Measurements from ENCODE around the gene IPPK.
A peak's percentile ranks its signal among the peaks of the same experiment; 100 is the strongest.
"Not testable (repeated sequence)": the region's sequence is repeated elsewhere in the genome, so short reads cannot be mapped to it uniquely, and the experiment has no call there.

IPPK gene

GRCh38 chr9:92632641-92633040 is 37.3 kb downstream of the IPPK start:
- H3K4me3 ChIP-seq (ENCODE audit: low read depth, low read length) = no peak overlapping the region

GRCh38 chr9:92631452-92632343 is 38.2 kb downstream of the IPPK start:
- H3K4me3 ChIP-seq (ENCODE audit: low read depth, low read length) = no peak overlapping the region
- in situ Hi-C loops (cut with HindIII; ENCODE audit: low sequenced_read_pairs) = no loop called here
- DNase-seq (ENCODE audit: low read depth, low spot score) = peak; percentile 22
- TF ChIP-seq, protein P1, sequence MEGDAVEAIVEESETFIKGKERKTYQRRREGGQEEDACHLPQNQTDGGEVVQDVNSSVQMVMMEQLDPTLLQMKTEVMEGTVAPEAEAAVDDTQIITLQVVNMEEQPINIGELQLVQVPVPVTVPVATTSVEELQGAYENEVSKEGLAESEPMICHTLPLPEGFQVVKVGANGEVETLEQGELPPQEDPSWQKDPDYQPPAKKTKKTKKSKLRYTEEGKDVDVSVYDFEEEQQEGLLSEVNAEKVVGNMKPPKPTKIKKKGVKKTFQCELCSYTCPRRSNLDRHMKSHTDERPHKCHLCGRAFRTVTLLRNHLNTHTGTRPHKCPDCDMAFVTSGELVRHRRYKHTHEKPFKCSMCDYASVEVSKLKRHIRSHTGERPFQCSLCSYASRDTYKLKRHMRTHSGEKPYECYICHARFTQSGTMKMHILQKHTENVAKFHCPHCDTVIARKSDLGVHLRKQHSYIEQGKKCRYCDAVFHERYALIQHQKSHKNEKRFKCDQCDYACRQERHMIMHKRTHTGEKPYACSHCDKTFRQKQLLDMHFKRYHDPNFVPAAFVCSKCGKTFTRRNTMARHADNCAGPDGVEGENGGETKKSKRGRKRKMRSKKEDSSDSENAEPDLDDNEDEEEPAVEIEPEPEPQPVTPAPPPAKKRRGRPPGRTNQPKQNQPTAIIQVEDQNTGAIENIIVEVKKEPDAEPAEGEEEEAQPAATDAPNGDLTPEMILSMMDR (IDR thresholded peaks at IDR 0.05; ENCODE audit: low read depth, low read length) = no peak

More at GRCh38 chr9:92632641-92633040, 37.3 kb downstream of the IPPK start:
- DNase-seq (ENCODE audit: low read depth, low spot score) = no peak
- TF ChIP-seq, protein P1 (IDR thresholded peaks at IDR 0.05; ENCODE audit: low read depth, low read length) = no peak
- in situ Hi-C loops (cut with HindIII; ENCODE audit: low sequenced_read_pairs) = no loop called here

GRCh38 chr9:92627651-92628050 is 42.3 kb downstream of the IPPK start:
- in situ Hi-C loops (cut with HindIII; ENCODE audit: low sequenced_read_pairs) = no loop called here
- H3K4me3 ChIP-seq (ENCODE audit: low read depth, low read length) = no peak overlapping the region
- no peak for DNase-seq (ENCODE audit: low read depth, low spot score)

DNA sequence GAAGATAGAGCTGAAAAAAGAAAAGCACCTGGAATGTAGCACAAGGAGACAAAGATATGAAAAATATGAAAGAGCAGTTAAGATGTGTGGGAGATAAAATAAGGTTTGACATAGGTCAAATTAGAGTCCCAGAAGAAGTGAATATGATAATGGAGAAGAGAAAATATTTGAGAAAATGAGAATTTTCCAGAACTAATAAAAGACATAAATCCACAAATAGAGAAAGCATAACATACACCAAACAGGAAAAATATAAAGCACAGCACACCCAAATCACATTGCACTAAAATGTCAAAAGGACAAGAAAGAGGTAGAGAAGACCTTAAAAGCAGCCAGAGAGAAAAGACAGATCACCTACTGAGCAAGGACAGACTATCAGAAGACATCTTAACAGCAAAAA is 43.4 kb downstream of the IPPK start:
- in situ Hi-C loops (cut with HindIII; ENCODE audit: low sequenced_read_pairs) = no loop called here
- DNase-seq (ENCODE audit: low read depth, low spot score) = no peak
- no peak overlapping the region for H3K4me3 ChIP-seq (ENCODE audit: low read depth, low read length)
- TF ChIP-seq, protein P1 (IDR thresholded peaks at IDR 0.05; ENCODE audit: low read depth, low read length) = no peak

More at GRCh38 chr9:92627651-92628050, 42.3 kb downstream of the IPPK start:
- TF ChIP-seq, protein P1 (IDR thresholded peaks at IDR 0.05; ENCODE audit: low read depth, low read length) = no peak

DNA sequence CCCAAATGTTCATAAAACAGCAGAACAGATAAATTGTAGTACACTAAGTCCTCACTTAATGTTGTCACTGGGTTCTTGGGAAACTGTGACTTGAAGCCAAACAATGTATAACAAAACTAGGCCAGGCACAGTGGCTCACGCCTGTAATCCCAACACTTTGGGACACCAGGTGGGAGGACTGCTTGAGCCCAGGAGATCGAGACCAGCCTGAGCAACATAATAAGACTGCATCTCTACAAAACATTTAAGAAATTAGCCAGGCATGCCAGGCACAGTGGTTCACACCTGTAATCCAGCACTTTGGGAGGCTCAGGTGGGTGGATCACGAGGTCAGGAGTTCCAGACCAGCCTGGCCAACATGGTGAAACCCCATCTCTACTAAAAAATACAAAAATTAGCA is 46.0 kb downstream of the IPPK start:
- in situ Hi-C loops (cut with HindIII; ENCODE audit: low sequenced_read_pairs); H3K4me3 ChIP-seq (ENCODE audit: low read depth, low read length); DNase-seq (ENCODE audit: low read depth, low spot score): not testable (repeated sequence)

DNA sequence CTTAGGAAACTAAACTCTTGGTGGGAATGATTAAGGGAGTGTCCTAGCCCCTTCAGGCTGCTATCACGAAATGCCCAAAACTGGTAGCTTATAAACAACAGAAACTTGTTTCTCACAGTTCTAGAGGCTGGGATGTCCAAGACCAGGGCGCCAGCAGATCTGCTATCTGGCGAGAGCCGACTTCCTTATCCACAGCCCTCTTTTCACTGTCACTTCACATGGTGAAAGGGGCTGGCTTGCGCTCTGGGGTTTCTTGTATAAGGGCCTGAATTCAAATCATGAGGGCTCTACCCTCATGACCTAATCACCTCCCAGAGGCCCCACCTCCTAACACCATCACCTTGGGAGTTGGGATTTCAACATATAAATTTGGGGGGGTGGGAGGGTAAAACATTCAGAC is 49.1 kb downstream of the IPPK start:
- no peak for DNase-seq (ENCODE audit: low read depth, low spot score)
- TF ChIP-seq, protein P1 (IDR thresholded peaks at IDR 0.05; ENCODE audit: low read depth, low read length) = no peak
- in situ Hi-C loops (cut with HindIII; ENCODE audit: low sequenced_read_pairs) = no loop called here
- H3K4me3 ChIP-seq (ENCODE audit: low read depth, low read length) = no peak overlapping the region

- no peak overlapping the region for H3K4me3 ChIP-seq (ENCODE audit: low read depth, low read length)
- TF ChIP-seq, protein P1 (IDR thresholded peaks at IDR 0.05; ENCODE audit: low read depth, low read length) = no peak
- in situ Hi-C loops (cut with HindIII; ENCODE audit: low sequenced_read_pairs) = no loop called here
- no peak for DNase-seq (ENCODE audit: low read depth, low spot score)
Measured at GRCh38 chr9:92619601-92620300, 50.2 kb downstream of the IPPK start.
